Measurements from ENCODE around the gene CHD3. TPM values are rescaled to one million over a fixed set of nuclear protein-coding genes. Genes with fewer than 3 reads are reported as not detected.

Gene CHD3
- total and polyA plus RNA-seq, 2 donors from 2014 or later, result 41.5 to 94.6 TPM

DNA sequence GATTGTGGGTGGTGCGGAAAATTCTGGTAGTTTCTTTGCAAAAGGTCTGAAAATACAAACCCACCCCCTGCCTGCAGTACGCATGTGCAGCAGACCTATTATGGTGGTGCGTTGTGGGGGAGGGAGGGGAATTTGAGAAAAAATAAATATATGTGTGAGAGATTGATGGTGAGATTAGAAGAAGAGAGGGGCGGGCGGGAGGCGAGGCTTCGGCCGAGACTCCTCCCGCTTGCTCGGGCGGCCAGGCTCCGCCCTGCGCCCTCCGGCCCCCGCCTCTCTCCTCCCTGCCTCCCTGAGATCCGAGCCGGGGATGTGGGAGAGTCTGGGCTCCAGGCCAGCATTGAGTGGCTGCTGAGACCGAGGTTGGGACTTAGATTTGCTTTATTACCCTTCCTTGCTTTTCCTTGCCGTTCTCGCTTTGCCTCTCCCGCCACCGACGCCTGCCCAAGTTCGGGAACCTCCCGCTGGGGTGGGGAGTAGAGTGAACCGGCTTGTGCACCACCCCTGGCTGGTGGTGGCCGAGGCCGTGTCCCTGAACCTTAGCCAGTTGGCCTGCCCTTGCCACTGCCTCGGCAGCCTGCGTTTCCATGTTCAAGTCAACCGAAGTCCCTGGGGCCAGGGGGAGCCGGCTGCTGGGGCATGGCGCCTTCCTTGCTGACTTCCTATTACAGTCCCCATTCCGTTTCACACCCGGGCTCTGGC is 956 bp upstream of the CHD3 start:
- peak overlapping the region; percentile 94 to 97 for H3K27ac ChIP-seq (ENCODE audit: low read depth in 2 of 2, low read length in 2 of 2)
- no peaks in the 10 kb centered on the region for H3K27me3 ChIP-seq (ENCODE audit: control insufficient read depth, insufficient read depth, low read length)
- H3K36me3 ChIP-seq (ENCODE audit: control insufficient read depth in 2 of 3, insufficient read depth in 3 of 3, low read length in 3 of 3), result peaks cover 8 to 11% (median 10%) of the 10 kb centered on the region in 3 donors
- TF ChIP-seq, protein P1, sequence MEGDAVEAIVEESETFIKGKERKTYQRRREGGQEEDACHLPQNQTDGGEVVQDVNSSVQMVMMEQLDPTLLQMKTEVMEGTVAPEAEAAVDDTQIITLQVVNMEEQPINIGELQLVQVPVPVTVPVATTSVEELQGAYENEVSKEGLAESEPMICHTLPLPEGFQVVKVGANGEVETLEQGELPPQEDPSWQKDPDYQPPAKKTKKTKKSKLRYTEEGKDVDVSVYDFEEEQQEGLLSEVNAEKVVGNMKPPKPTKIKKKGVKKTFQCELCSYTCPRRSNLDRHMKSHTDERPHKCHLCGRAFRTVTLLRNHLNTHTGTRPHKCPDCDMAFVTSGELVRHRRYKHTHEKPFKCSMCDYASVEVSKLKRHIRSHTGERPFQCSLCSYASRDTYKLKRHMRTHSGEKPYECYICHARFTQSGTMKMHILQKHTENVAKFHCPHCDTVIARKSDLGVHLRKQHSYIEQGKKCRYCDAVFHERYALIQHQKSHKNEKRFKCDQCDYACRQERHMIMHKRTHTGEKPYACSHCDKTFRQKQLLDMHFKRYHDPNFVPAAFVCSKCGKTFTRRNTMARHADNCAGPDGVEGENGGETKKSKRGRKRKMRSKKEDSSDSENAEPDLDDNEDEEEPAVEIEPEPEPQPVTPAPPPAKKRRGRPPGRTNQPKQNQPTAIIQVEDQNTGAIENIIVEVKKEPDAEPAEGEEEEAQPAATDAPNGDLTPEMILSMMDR (IDR thresholded peaks at IDR 0.05; ENCODE audit: borderline replicate concordance, extremely low read depth, insufficient read depth), result no peak
- H3K4me1 ChIP-seq (ENCODE audit: control insufficient read depth in 2 of 3, insufficient read depth in 2 of 3, low read depth in 1 of 3, low read length in 3 of 3), result peaks cover 16 to 28% (median 21%) of the 10 kb centered on the region in 3 donors
- peak overlapping the region; percentile 26 to 86 (median 82) for H3K9ac ChIP-seq (ENCODE audit: low read length in 3 of 3)
- FAIRE-seq (peak; percentile 91), DNase-seq (peak; percentile 96 to 99 (median 98))
- no peaks in the 10 kb centered on the region for H3K9me3 ChIP-seq (ENCODE audit: control insufficient read depth in 2 of 3, insufficient read depth in 1 of 3, low read length in 3 of 3)
- intact Hi-C loops (cut with DNase I), result no loop called here
- peak overlapping the region; percentile 60 to 84 (median 83) for H3K4me3 ChIP-seq (ENCODE audit: low read length in 3 of 3)

DNA sequence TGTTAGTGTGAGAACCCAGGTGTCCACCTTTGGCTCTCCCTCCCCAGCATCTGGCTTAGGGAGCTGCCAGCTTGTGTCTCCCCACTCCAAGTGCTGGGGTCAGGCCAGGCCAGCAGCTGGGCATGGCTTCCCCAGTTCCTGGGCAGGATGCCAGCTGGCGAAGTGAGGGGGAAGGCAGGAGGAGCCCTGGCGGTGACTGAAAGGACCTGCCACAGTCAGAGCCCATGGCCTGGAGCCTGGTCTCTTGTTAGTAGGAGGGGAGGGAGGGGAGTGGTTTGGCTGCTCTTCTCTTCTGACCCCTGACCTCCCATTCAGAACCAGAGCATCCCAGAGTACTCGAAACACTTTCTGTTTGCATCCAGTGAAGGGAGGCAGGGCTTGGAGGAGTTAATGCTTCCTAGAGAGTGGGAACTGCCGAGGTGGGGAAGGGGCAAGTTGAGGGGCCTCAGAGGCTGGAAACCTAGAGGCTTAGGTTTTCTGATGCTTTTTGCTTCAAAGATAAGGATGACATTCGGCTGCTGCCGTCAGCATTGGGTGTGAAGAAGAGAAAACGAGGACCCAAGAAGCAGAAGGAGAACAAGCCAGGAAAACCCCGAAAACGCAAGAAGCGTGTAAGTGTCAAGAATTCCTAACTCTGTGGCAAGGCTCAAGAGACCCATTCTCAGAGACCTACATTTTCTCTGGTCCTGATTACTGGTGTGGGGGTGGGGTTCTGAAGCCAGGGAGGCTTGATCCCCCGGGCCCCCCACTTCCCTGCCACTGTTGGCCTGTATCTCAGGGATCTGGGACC is 772 bp downstream of the CHD3 start:
- Histone ChIP-seq H3K4me3 (ENCODE audit: low read length in 3 of 3) (peak overlapping the region in 1 of 3 donors; percentile 35), H3K36me3 (ENCODE audit: control insufficient read depth in 2 of 3, insufficient read depth in 3 of 3, low read length in 3 of 3) (peaks cover 10 to 23% (median 11%) of the 10 kb centered on the region in 3 donors), H3K4me1 (ENCODE audit: control insufficient read depth in 2 of 3, insufficient read depth in 2 of 3, low read depth in 1 of 3, low read length in 3 of 3) (peaks cover 12 to 26% (median 21%) of the 10 kb centered on the region in 3 donors), H3K9ac (ENCODE audit: low read length in 3 of 3) (peak overlapping the region in 2 of 3 donors; percentile 37 to 86), H3K27ac (ENCODE audit: low read depth in 2 of 2, low read length in 2 of 2) (peak overlapping the region; percentile 94 to 95), H3K27me3 (ENCODE audit: control insufficient read depth, insufficient read depth, low read length) (no peaks in the 10 kb centered on the region), H3K9me3 (ENCODE audit: control insufficient read depth in 2 of 3, insufficient read depth in 1 of 3, low read length in 3 of 3) (no peaks in the 10 kb centered on the region)
- TF ChIP-seq, protein P1 (IDR thresholded peaks at IDR 0.05; ENCODE audit: borderline replicate concordance, extremely low read depth, insufficient read depth), result peak; percentile 52
- FAIRE-seq, result peak; percentile 76
- intact Hi-C loops (cut with DNase I), result no loop called here
- DNase-seq, result peak; percentile 83 to 98 (median 92)

DNA sequence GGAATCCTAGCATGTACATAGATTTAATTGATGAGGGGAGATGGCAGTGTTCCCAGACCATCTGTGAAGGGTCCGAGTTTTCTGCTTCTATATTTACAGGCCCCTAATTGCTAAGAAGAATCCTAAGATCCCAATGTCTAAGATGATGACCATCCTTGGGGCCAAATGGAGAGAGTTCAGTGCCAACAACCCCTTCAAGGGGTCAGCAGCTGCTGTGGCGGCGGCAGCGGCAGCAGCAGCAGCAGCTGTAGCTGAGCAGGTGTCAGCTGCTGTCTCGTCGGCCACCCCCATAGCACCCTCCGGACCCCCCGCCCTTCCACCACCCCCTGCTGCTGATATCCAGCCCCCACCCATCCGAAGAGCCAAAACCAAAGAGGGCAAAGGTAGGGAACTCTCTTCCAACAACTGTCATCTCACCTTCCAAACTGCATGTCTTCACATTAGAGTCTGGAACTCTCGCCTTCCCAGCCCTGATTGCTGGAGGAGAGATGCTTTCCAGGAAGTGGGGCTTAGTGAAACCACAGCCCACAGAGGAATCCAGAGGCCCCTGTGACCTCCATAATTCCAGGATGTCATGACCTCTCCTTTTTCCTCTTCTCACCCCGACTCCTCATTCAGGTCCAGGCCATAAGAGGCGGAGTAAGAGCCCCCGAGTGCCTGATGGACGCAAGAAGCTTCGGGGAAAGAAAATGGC is 4.7 kb downstream of the CHD3 start:
- no peak for DNase-seq

More for the DNA sequence above, 4.7 kb downstream of the CHD3 start:
- intact Hi-C loops (cut with DNase I), result no loop called here
- Histone ChIP-seq H3K4me3 (ENCODE audit: low read length in 3 of 3) (no peak overlapping the region), H3K4me1 (ENCODE audit: control insufficient read depth in 2 of 3, insufficient read depth in 2 of 3, low read depth in 1 of 3, low read length in 3 of 3) (peaks cover 10 to 16% (median 16%) of the 10 kb centered on the region in 3 donors), H3K9me3 (ENCODE audit: control insufficient read depth in 2 of 3, insufficient read depth in 1 of 3, low read length in 3 of 3) (no peaks in the 10 kb centered on the region), H3K36me3 (ENCODE audit: control insufficient read depth in 2 of 3, insufficient read depth in 3 of 3, low read length in 3 of 3) (peaks cover 25 to 48% (median 28%) of the 10 kb centered on the region in 3 donors), H3K27ac (ENCODE audit: low read depth in 2 of 2, low read length in 2 of 2) (no peak overlapping the region), H3K9ac (ENCODE audit: low read length in 3 of 3) (no peak overlapping the region), H3K27me3 (ENCODE audit: control insufficient read depth, insufficient read depth, low read length) (no peaks in the 10 kb centered on the region)
- TF ChIP-seq, protein P1 (IDR thresholded peaks at IDR 0.05; ENCODE audit: borderline replicate concordance, extremely low read depth, insufficient read depth), result no peak
- no peak for FAIRE-seq
